ENCODE measurements around the gene UBE2J2.

DNA sequence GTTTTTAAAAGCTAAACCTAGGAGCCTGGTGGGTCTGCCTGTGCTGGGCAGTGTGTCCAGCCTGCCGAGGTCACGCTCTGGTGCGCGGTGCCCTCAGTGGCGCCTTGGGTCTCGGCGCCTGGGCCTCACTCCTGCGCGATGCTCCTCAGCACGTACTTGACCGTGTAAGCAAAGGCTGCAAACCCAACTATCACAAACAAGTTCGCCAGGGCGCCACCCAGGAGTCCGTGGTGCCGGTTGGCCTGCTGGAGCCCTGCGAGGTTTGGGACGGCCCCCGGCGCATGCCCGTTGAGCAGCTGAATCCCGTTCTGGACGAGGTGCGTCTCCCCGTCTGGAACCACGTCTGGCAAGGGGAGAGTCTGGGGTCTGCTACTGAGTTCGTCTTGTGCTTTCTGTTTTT, 18.6 kb downstream of the UBE2J2 start:
- TF ChIP-seq CTCF (IDR thresholded peaks at IDR 0.05), result no peak
- no peak for TF ChIP-seq POLR2A (IDR thresholded peaks at IDR 0.05)
